Measurements from ENCODE around the gene ZNF527. TPM values are rescaled to one million over a fixed set of nuclear protein-coding genes. Genes with fewer than 3 reads are reported as not detected.
A peak's percentile ranks its signal among the peaks of the same experiment; 100 is the strongest.
"Not testable (repeated sequence)": the region's sequence is repeated elsewhere in the genome, so short reads cannot be mapped to it uniquely, and the experiment has no call there.

The ZNF527 gene
- total and polyA plus RNA-seq, 10 donors, result 2.4 to 14.9 (median 6.2) TPM

GRCh38 chr19:37389234-37389633 lies 18.3 kb downstream of the ZNF527 start:
- H3K36me3 ChIP-seq, result peaks cover 35 to 62% (median 54%) of the 10 kb centered on the region in 6 donors
- 92 to 99% (median 97%) methylated on average over 4 of the region's 4 CpGs for WGBS, 5 donors
- H3K4me3 ChIP-seq, result peak overlapping the region in 1 of 8 donors; percentile 24

GRCh38 chr19:37391399-37391798 lies 20.5 kb downstream of the ZNF527 start:
- WGBS, 5 donors, result 93 to 97% (median 97%) methylated on average over 6 of the region's 6 CpGs
- Histone ChIP-seq H3K9me3 (peaks cover 35 to 100% (median 100%) of the 10 kb centered on the region in 8 donors), H3K36me3 (peaks cover 19 to 40% (median 32%) of the 10 kb centered on the region in 6 donors)
- H3K27me3 ChIP-seq (replicated peaks in 1 of 7); H3K4me1 ChIP-seq; H3K4me3 ChIP-seq; intact Hi-C loops (cut with DNase I; ENCODE audit: low total_unique reads); H3K27ac ChIP-seq; DNase-seq: not testable (repeated sequence)

More at GRCh38 chr19:37389234-37389633, 18.3 kb downstream of the ZNF527 start:
- Histone ChIP-seq H3K9me3 (peaks cover 39 to 100% (median 100%) of the 10 kb centered on the region in 8 donors), H3K27ac (no peak overlapping the region), H3K27me3 (replicated peaks in 1 of 7) (no peaks in the 10 kb centered on the region), H3K4me1 (no peaks in the 10 kb centered on the region)
- no peak for DNase-seq
- TF ChIP-seq, protein P1, sequence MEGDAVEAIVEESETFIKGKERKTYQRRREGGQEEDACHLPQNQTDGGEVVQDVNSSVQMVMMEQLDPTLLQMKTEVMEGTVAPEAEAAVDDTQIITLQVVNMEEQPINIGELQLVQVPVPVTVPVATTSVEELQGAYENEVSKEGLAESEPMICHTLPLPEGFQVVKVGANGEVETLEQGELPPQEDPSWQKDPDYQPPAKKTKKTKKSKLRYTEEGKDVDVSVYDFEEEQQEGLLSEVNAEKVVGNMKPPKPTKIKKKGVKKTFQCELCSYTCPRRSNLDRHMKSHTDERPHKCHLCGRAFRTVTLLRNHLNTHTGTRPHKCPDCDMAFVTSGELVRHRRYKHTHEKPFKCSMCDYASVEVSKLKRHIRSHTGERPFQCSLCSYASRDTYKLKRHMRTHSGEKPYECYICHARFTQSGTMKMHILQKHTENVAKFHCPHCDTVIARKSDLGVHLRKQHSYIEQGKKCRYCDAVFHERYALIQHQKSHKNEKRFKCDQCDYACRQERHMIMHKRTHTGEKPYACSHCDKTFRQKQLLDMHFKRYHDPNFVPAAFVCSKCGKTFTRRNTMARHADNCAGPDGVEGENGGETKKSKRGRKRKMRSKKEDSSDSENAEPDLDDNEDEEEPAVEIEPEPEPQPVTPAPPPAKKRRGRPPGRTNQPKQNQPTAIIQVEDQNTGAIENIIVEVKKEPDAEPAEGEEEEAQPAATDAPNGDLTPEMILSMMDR (IDR thresholded peaks at IDR 0.05 in 8 of 11, conservative IDR thresholded peaks at IDR 0.05 in 3 of 11), result no peak
- TF ChIP-seq POLR2AphosphoS5 (IDR thresholded peaks at IDR 0.05) (no peak), POLR2A (IDR thresholded peaks at IDR 0.05) (no peak)
- intact Hi-C loops (cut with DNase I; ENCODE audit: low total_unique reads), result no loop called here

DNA sequence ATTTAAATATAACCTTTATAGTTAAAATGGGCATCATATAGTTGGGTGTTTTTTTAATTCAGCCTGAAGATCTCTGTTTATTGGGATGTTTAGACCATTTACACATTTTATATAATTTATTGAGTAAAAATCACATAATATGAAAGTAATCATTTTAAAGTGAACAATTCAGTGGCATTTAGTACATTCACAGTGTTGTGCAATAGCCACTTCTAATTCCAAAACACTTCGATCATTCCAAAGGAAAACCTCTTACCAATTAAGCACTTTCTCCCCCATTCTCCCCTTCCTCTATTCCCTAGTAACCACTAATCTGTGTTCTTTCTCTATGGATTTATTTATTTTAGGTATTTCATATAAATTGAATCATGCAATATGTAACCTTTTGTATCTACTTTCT lies 30.2 kb downstream of the ZNF527 start:
- no peaks in the 10 kb centered on the region for H3K27me3 ChIP-seq (replicated peaks in 1 of 7)
- H3K36me3 ChIP-seq, result no peaks in the 10 kb centered on the region
- 90 to 100% (median 93%) methylated on average over 1 of the region's 1 CpG for WGBS, 5 donors
- no peak for DNase-seq
- TF ChIP-seq, protein P1 (IDR thresholded peaks at IDR 0.05 in 8 of 11, conservative IDR thresholded peaks at IDR 0.05 in 3 of 11), result no peak
- no peak for TF ChIP-seq POLR2A (IDR thresholded peaks at IDR 0.05)
- no peak overlapping the region for H3K27ac ChIP-seq
- intact Hi-C loops (cut with DNase I; ENCODE audit: low total_unique reads), result no loop called here
- no peaks in the 10 kb centered on the region for H3K4me1 ChIP-seq
- peaks cover 18 to 100% (median 100%) of the 10 kb centered on the region in 8 donors for H3K9me3 ChIP-seq
- H3K4me3 ChIP-seq, result no peak overlapping the region

DNA sequence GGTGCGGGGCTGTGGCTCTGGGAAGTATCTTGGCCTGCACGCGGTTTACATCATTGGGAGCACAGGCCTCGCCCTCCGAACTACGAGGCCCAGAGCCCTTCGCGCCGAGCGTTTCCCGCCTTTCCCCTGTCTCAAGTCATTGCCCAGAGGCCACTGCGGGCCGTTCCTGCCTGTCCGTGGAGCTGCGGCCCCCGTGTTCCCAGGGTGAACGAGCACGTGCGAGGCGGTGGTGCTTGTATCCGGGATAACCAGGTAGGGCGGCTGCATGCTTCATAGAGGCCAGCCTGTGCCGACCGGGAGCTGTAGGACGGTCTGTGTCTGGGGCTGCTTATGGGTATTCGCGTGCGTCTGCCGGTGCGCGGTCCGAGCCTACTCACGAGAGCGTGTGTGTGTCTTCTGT lies 32.5 kb downstream of the ZNF527 start:
- Histone ChIP-seq H3K36me3 (no peaks in the 10 kb centered on the region), H3K4me3 (peak overlapping the region in 1 of 8 donors; percentile 22), H3K9me3 (peaks cover 20 to 100% (median 99%) of the 10 kb centered on the region in 8 donors), H3K4me1 (no peaks in the 10 kb centered on the region), H3K27ac (no peak overlapping the region), H3K27me3 (replicated peaks in 1 of 7) (no peaks in the 10 kb centered on the region)
- TF ChIP-seq POLR2A (IDR thresholded peaks at IDR 0.05), result no peak
- intact Hi-C loops (cut with DNase I; ENCODE audit: low total_unique reads), result no loop called here
- no peak for DNase-seq
- WGBS, 5 donors, result 55 to 69% (median 58%) methylated on average over 15 to 34 of the region's 34 CpGs

- WGBS, 5 donors, result 84 to 88% (median 86%) methylated on average over 6 of the region's 6 CpGs
- H3K4me3 ChIP-seq; H3K27ac ChIP-seq; H3K27me3 ChIP-seq (replicated peaks in 1 of 7); DNase-seq; H3K4me1 ChIP-seq; H3K36me3 ChIP-seq; intact Hi-C loops (cut with DNase I; ENCODE audit: low total_unique reads): not testable (repeated sequence)
- H3K9me3 ChIP-seq, result peaks cover 27 to 100% (median 99%) of the 10 kb centered on the region in 8 donors
These were observed 35.4 kb downstream of the ZNF527 start for GRCh38 chr19:37406140-37406846.

Measured in spleen (tissue), 11 donors.